HUES48 (cell line): Measurements from ENCODE around the gene TMEM238.

ENCODE experiments used
- H3K27ac ChIP-seq: one replicate; pipeline ENCODE4 v1.7.0; 2013; ENCODE audit warnings: low read depth, low read length, inconsistent platforms
- H3K27me3 ChIP-seq: 2 replicates; pipeline ENCODE4 v1.6.1; 2013; ENCODE audit warnings: mild to moderate bottlenecking, low read length; ENCODE audit not compliant: control insufficient read depth, insufficient read depth
- H3K36me3 ChIP-seq: 2 replicates; pipeline ENCODE4 v1.6.1; 2013; ENCODE audit warnings: low read length; ENCODE audit not compliant: control insufficient read depth, insufficient read depth
- H3K4me1 ChIP-seq: 2 replicates; pipeline ENCODE4 v1.6.1; 2013; ENCODE audit warnings: mild to moderate bottlenecking, low read length; ENCODE audit not compliant: control insufficient read depth, insufficient read depth
- H3K4me3 ChIP-seq: 2 replicates; pipeline ENCODE4 v1.5.1; 2013; ENCODE audit warnings: mild to moderate bottlenecking, low read depth, low read length
- H3K9ac ChIP-seq: 2 replicates; pipeline ENCODE4 v1.6.1; 2013; ENCODE audit warnings: mild to moderate bottlenecking, low read depth, low read length, moderate library complexity
- H3K9me3 ChIP-seq: 2 replicates; pipeline ENCODE4 v1.6.1; 2013; ENCODE audit warnings: low read length; ENCODE audit not compliant: control insufficient read depth, insufficient read depth

TMEM238 gene

GRCh38 chr19:55385724-55386492 lies 1.8 kb upstream of the TMEM238 start, which contains the start of gene RPL28:
Gene RPL28 (plus strand): TSS chr19:55385932. CDS start chr19:55386358, 426 bp downstream.
- no peaks in the 10 kb centered on the region; the same call in 1 of the 2 replicates for H3K27me3 ChIP-seq
- peak within 1 kb of the TSS; percentile 94 for H3K4me3 ChIP-seq
- peak within 1 kb of the TSS; percentile 91 for H3K27ac ChIP-seq
- peaks cover 39% of the 10 kb centered on the region for H3K36me3 ChIP-seq
- no peaks in the 10 kb centered on the region for H3K9me3 ChIP-seq
- peaks cover 29% of the 10 kb centered on the region for H3K4me1 ChIP-seq
- H3K9ac ChIP-seq = peak within 1 kb of the TSS; percentile 85

GRCh38 chr19:55384920-55385723 lies 1.0 kb upstream of the TMEM238 start:
- no peaks in the 10 kb centered on the region; the same call in 1 of the 2 replicates for H3K27me3 ChIP-seq
- peak overlapping the region; percentile 91 for H3K27ac ChIP-seq
- peaks cover 29% of the 10 kb centered on the region for H3K4me1 ChIP-seq
- no peaks in the 10 kb centered on the region for H3K9me3 ChIP-seq
- peaks cover 39% of the 10 kb centered on the region for H3K36me3 ChIP-seq
- peak overlapping the region; percentile 94 for H3K4me3 ChIP-seq
- H3K9ac ChIP-seq = peak overlapping the region; percentile 77

GRCh38 chr19:55383279-55384130 lies 587 bp downstream of the TMEM238 start:
- Histone ChIP-seq H3K27ac (no peak overlapping the region), H3K9me3 (no peaks in the 10 kb centered on the region), H3K27me3 (no peaks in the 10 kb centered on the region; the same call in 1 of the 2 replicates), H3K4me1 (peaks cover 23% of the 10 kb centered on the region), H3K9ac (peak overlapping the region; percentile 36; the same call in 1 of the 2 replicates), H3K4me3 (peak overlapping the region; percentile 94), H3K36me3 (peaks cover 24% of the 10 kb centered on the region)

- H3K27ac ChIP-seq = no peak overlapping the region
- peaks cover 15% of the 10 kb centered on the region for H3K36me3 ChIP-seq
- peaks cover 5% of the 10 kb centered on the region for H3K27me3 ChIP-seq
- no peaks in the 10 kb centered on the region for H3K9me3 ChIP-seq
- peaks cover 19% of the 10 kb centered on the region for H3K4me1 ChIP-seq
- no peak overlapping the region for H3K9ac ChIP-seq
- H3K4me3 ChIP-seq = no peak overlapping the region
These were observed 1.5 kb downstream of the TMEM238 start for GRCh38 chr19:55382522-55383054.

GRCh38 chr19:55382013-55382412 lies 2.1 kb downstream of the TMEM238 start:
- H3K4me3 ChIP-seq = no peak overlapping the region
- no peak overlapping the region for H3K27ac ChIP-seq

GRCh38 chr19:55379174-55379573 lies 4.9 kb downstream of the TMEM238 start:
- Histone ChIP-seq H3K4me3 (no peak overlapping the region), H3K4me1 (peaks cover 20% of the 10 kb centered on the region), H3K9ac (no peak overlapping the region), H3K36me3 (no peaks in the 10 kb centered on the region), H3K27me3 (peaks cover 16% of the 10 kb centered on the region), H3K27ac (no peak overlapping the region), H3K9me3 (no peaks in the 10 kb centered on the region)

More at GRCh38 chr19:55382013-55382412, 2.1 kb downstream of the TMEM238 start:
- H3K36me3 ChIP-seq = peaks cover 9% of the 10 kb centered on the region
- peaks cover 16% of the 10 kb centered on the region for H3K4me1 ChIP-seq
- no peaks in the 10 kb centered on the region for H3K9me3 ChIP-seq
- H3K27me3 ChIP-seq = peaks cover 9% of the 10 kb centered on the region
- H3K9ac ChIP-seq = no peak overlapping the region

- Histone ChIP-seq H3K36me3 (no peaks in the 10 kb centered on the region), H3K4me1 (peaks cover 31% of the 10 kb centered on the region), H3K4me3 (peak overlapping the region; percentile 60), H3K27me3 (peaks cover 25% of the 10 kb centered on the region), H3K9ac (no peak overlapping the region), H3K9me3 (no peaks in the 10 kb centered on the region), H3K27ac (no peak overlapping the region)
These were observed 6.5 kb downstream of the TMEM238 start for GRCh38 chr19:55377356-55378131.

- peak within 1 kb of the TSS; percentile 60 for H3K4me3 ChIP-seq
- no peak within 1 kb of the TSS for H3K9ac ChIP-seq
These were observed 7.7 kb downstream of the TMEM238 start, which contains the start of gene TMEM190 for GRCh38 chr19:55376241-55376933. Gene TMEM190 (plus strand): TSS chr19:55376826. CDS start chr19:55376854, 28 bp downstream.

GRCh38 chr19:55373993-55374757 lies 9.9 kb downstream of the TMEM238 start:
- Histone ChIP-seq H3K9ac (no peak overlapping the region), H3K27ac (peak overlapping the region; percentile 64), H3K27me3 (peaks cover 48% of the 10 kb centered on the region), H3K4me1 (peaks cover 40% of the 10 kb centered on the region), H3K36me3 (no peaks in the 10 kb centered on the region), H3K4me3 (0 out of 2 replicates have a peak overlapping the region, but pooled peaks have one; percentile 19), H3K9me3 (no peaks in the 10 kb centered on the region)

More at GRCh38 chr19:55376241-55376933, 7.7 kb downstream of the TMEM238 start, which contains the start of gene TMEM190:
- H3K36me3 ChIP-seq = no peaks in the 10 kb centered on the region
- peak within 1 kb of the TSS; percentile 12 for H3K27ac ChIP-seq
- H3K4me1 ChIP-seq = peaks cover 34% of the 10 kb centered on the region
- H3K27me3 ChIP-seq = peaks cover 37% of the 10 kb centered on the region
- no peaks in the 10 kb centered on the region for H3K9me3 ChIP-seq
